Middle frontal gyrus (tissue), 1 donor: ENCODE data around the gene SECISBP2L.
A peak's percentile ranks its signal among the peaks of the same experiment; 100 is the strongest.

ENCODE experiments used
- DNase-seq: peaks from one replicate; pipeline ENCODE4 v3.0.0-alpha.2; 2015; ENCODE audit warnings: low spot score; ENCODE audit errors: extremely low spot score

SECISBP2L gene

DNA sequence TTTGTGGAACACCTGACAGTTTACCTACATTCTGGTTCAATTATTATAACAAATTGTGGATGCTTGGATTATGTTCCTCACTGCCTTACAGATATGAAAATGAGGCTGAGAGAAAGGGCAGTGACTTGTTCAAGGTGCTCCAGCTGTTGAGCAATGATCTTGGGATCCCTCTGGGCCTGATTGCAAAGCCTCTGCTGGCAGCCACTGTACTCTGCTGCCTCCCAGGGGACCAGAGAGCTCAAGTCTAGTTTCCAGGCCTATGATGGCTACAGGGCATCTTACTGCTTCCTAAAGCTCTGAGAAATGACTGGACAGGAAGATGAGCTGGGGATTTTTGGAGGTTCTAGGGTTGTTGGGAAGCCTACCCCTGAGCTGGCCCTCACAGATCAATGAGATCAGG lies 80.3 kb downstream of the SECISBP2L start:
- DNase-seq = no peak

- no peak for DNase-seq
These were observed 81.3 kb downstream of the SECISBP2L start for GRCh38 chr15:48964898-48965297.

GRCh38 chr15:48963524-48964113 lies 82.6 kb downstream of the SECISBP2L start, which contains the start of gene SHC4:
Gene SHC4, minus strand, starts transcription at chr15:48963919. Its CDS starts 904 bp downstream, at chr15:48963015.
- peak; percentile 67 for DNase-seq

GRCh38 chr15:48962662-48963523 lies 83.4 kb downstream of the SECISBP2L start:
- no peak for DNase-seq

DNA sequence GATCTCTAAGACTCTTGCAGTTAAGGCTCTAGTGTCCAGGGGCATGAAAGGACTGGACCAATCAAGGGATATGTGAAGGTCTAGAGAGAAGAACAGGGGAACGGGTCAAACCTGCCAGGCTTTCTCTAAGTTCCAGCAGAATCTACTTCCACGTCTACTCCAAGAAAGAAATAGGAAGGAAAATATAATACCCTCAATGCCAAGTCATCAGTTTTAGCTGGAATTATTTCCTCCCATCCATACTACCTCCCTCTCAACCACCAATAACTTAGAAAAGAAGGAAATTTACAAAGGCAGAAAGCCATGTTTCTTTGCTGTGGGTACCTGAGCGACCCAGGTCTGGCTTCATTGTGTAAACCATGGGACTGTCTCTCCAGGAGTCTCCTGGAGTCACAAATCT lies 90.3 kb downstream of the SECISBP2L start:
- no peak for DNase-seq

DNA sequence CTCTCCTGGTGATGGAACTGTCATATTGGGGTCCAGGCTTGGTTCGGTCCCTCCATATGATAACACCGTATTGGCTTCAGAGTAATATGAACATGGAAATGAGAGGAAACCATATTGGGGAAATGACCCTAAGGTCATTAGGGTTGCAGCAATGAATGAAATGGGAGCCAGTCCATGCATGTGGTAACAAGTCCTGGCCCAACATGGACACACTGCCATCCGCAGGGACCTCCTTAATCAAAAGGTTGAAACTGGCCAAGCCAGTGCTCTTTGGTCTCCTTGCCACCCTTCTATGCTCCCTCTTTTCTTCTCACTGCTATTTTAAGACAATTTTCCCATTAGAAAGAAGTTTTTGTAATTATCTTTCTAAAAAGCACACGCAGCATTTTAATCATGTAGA lies 90.9 kb downstream of the SECISBP2L start:
- DNase-seq = no peak

- DNase-seq = no peak
These were observed 91.7 kb downstream of the SECISBP2L start for GRCh38 chr15:48954538-48954937.

GRCh38 chr15:48946840-48947187 lies 99.4 kb downstream of the SECISBP2L start:
- DNase-seq = no peak

GRCh38 chr15:48946074-48946839 lies 100.0 kb downstream of the SECISBP2L start:
- peak; percentile 36 for DNase-seq

GRCh38 chr15:48945386-48945785 lies 100.9 kb downstream of the SECISBP2L start:
- no peak for DNase-seq

DNA sequence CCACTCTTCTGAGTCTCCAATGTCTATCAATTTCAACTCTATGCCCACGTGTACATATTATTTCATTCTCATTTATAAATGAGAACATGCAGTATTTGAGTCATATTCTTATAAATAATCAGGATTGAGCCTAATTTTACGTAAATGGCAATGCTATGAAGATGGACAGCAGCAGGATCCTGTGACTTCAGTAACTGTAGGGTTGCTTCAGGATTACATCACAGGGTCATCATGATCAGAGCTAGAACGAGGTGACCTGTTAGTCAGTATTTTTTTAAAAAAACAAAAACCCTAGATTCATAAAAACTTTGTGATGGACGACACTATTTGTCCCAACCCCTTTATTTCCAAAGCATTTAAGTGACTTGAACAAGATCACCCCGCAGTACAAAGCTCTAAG lies 104.3 kb downstream of the SECISBP2L start:
- no peak for DNase-seq

- no peak for DNase-seq
These were observed 105.7 kb downstream of the SECISBP2L start for GRCh38 chr15:48940508-48940907.

GRCh38 chr15:48939648-48940047 lies 106.6 kb downstream of the SECISBP2L start:
- DNase-seq = no peak
